OCI-LY7 (cell line): ENCODE data around the gene ROR2. TPM values are rescaled to one million over a fixed set of nuclear protein-coding genes. Genes with fewer than 3 reads are reported as not detected.

Source experiments
- BruUV-seq: library from RNA; stranded (reverse); fragments of 400-500 nt; replicated peaks from 2 replicates; lab custom pipeline; 2021; lab: Mats Ljungman, UMichigan
- CTCF ChIA-PET: fragments of 300-600 bp; sonication (Branson Sonifier 250); formaldehyde crosslinking; loops from one replicate; lab custom pipeline; 2022; ENCODE audit warnings: antibody characterized with exemption; ENCODE audit not compliant: unreplicated experiment; lab: Charles Lee
- POLR2A ChIA-PET: fragments of 300-600 bp; sonication (Branson Sonifier 250); formaldehyde crosslinking; loops from one replicate; lab custom pipeline; 2022; ENCODE audit warnings: antibody characterized with exemption; lab: Charles Lee
- DNase-seq: peaks from one replicate; pipeline ENCODE4 v3.0.0-alpha.2; 2015; ENCODE audit warnings: low spot score
- H2AFZ ChIP-seq: fragments of 200-600 bp; sonication (generic), shearing (Covaris generic); 2 replicates; pipeline ENCODE4 v1.6.1; 2014; ENCODE audit warnings: mild to moderate bottlenecking, antibody characterized with exemption, low read length, moderate library complexity
- H3K27ac ChIP-seq: fragments of 200-600 bp; sonication (generic); 2 replicates; pipeline ENCODE4 v1.5.1; 2014; ENCODE audit warnings: mixed run types, low read depth, mild to moderate bottlenecking, moderate library complexity, low read length, inconsistent platforms; ENCODE audit not compliant: poor library complexity, severe bottlenecking
- H3K36me3 ChIP-seq: fragments of 200-600 bp; sonication (generic); 2 replicates; pipeline ENCODE4 v1.6.1; 2014; ENCODE audit warnings: mild to moderate bottlenecking, antibody characterized with exemption, low read length, moderate library complexity, mixed read lengths; ENCODE audit not compliant: insufficient read depth
- H3K4me1 ChIP-seq: fragments of 200-600 bp; sonication (generic); 2 replicates; pipeline ENCODE4 v1.5.1; 2014; ENCODE audit warnings: mild to moderate bottlenecking, low read length; ENCODE audit not compliant: insufficient read depth, poor library complexity, severe bottlenecking
- H3K4me2 ChIP-seq: fragments of 200-600 bp; sonication (generic); 2 replicates; pipeline ENCODE4 v1.6.1; 2014; ENCODE audit warnings: mild to moderate bottlenecking, low read length
- H3K4me3 ChIP-seq: fragments of 200-600 bp; sonication (generic); 2 replicates; pipeline ENCODE4 v1.5.1; 2014; ENCODE audit warnings: mild to moderate bottlenecking, low read depth, low read length; ENCODE audit not compliant: poor library complexity, severe bottlenecking
- H3K79me2 ChIP-seq: fragments of 200-600 bp; sonication (generic); 2 replicates; pipeline ENCODE4 v1.6.1; 2016; ENCODE audit warnings: low read depth, mild to moderate bottlenecking, low read length, moderate library complexity, mixed read lengths; ENCODE audit not compliant: insufficient read depth
- H3K9me2 ChIP-seq: fragments of 200-600 bp; sonication (generic); 2 replicates; pipeline ENCODE4 v1.6.1; 2016; ENCODE audit warnings: mild to moderate bottlenecking, low read length, mixed read lengths; ENCODE audit not compliant: insufficient read depth
- H3K9me3 ChIP-seq: fragments of 200-600 bp; sonication (generic); 2 replicates; pipeline ENCODE4 v1.6.1; 2014; ENCODE audit warnings: mild to moderate bottlenecking, mixed run types, low read length, mixed read lengths
- H4K20me1 ChIP-seq: fragments of 200-600 bp; sonication (generic); 2 replicates; pipeline ENCODE4 v1.6.1; 2014; ENCODE audit warnings: mild to moderate bottlenecking, antibody characterized with exemption, low read length, moderate library complexity, mixed read lengths; ENCODE audit not compliant: insufficient read depth
- CTCF ChIP-seq: fragments of 200-600 bp; sonication (generic); conservative IDR thresholded peaks from 2 replicates; pipeline ENCODE4 v1.5.1; 2014; ENCODE audit warnings: mild to moderate bottlenecking, antibody characterized with exemption, low read length, moderate library complexity, mixed read lengths
- EZH2phosphoT487 ChIP-seq: fragments of 200-600 bp; sonication (generic); IDR thresholded peaks from 2 replicates; pipeline ENCODE4 v1.6.1; 2018; ENCODE audit warnings: low read depth, borderline replicate concordance, mild to moderate bottlenecking, mixed run types, antibody characterized with exemption, low read length, moderate library complexity, mixed read lengths
- intact Hi-C: fragments of 100-400 bp; cut with micrococcal nuclease; formaldehyde crosslinking; loops from one replicate; pipeline ENCODE4 v1.10.0; 2022; ENCODE audit not compliant: unreplicated experiment
- total RNA-seq, 2 experiments: library from RNA; depleted of rRNA in 1 of 2; stranded (reverse); fragments of >200 nt in 1 of 2; shearing (Covaris generic) in 1 of 2; gene quantifications; 2 replicates each; pipeline ENCODE4 v1.2.3, GENCODE V29; 2014 to 2022

ROR2 gene
- total RNA-seq, 2 experiments from 2014 or later: 0.10 to 0.19 TPM

DNA sequence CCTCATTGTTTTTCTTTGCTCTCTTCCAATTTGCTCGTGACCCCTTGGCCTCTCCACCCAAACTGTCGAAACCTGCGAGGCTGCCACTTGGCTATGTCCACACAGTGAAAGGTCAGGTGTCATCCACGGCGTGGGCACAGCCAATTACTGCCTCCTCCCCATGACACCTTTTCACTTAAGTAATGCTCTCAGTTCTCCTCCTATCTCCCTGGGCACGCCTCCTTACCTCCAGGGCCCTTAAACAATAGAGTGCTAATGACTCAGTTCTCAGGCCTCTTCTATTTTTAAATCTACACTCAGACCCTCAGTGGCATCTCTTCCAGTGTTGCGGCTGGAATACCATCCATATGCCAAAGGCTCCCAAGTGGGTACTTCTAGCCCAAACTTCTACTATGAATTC, 256.8 kb downstream of the ROR2 start:
- intact Hi-C loops: no loop called here
- POLR2A ChIA-PET: no interaction called here
- H4K20me1 ChIP-seq: no peaks in the 10 kb centered on the region
- CTCF ChIA-PET: no interaction called here
- H3K4me2 ChIP-seq: no peak overlapping the region
- no peaks in the 10 kb centered on the region for H3K36me3 ChIP-seq
- no peak overlapping the region for H3K27ac ChIP-seq
- H3K79me2 ChIP-seq: no peaks in the 10 kb centered on the region
- no TSS peak for BruUV-seq
- no peak overlapping the region for H2AFZ ChIP-seq
- DNase-seq: no peak
- no peak overlapping the region for H3K4me3 ChIP-seq
- no peak for TF ChIP-seq CTCF
- TF ChIP-seq EZH2phosphoT487: no peak
- H3K9me3 ChIP-seq: no peaks in the 10 kb centered on the region
- H3K9me2 ChIP-seq: no peaks in the 10 kb centered on the region
- no peaks in the 10 kb centered on the region for H3K4me1 ChIP-seq

DNA sequence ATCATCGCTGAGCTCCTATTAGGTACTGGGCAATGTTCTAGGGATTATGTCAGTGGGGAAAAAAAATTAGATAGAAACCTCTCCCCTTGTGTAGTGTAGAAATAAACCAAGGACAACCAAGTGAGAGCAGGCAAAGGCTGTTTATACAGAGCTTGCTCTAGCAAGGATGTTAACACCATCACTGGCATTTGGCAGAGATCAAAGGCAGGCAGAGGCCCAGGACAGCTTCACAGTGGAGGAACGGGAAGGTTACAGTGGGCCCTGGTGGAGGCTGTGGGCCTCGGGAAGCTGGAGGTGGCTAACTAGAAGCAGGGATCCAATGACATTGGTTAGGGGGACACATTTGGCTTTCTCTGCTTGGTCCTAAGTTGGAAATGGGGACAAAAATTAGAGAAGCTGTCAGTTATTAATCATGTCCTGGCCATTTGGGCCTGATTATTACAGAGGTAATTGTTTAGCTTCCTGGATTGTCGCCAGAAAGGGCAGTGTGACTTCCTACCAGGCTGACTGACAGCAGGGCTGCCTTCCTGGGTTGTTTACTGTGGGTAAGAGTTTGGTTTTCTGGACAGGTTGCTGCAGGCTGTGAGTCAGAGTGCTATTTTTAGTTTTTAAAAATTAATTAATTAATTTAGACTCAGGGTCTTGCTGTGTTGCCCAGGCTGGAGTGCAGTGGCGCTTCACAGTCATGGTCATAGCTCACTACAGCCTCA, 259.3 kb downstream of the ROR2 start:
- no peaks in the 10 kb centered on the region for H3K9me3 ChIP-seq
- intact Hi-C loops: no loop called here
- no peak overlapping the region for H3K4me2 ChIP-seq
- no peak overlapping the region for H2AFZ ChIP-seq
- no peak for DNase-seq
- no peaks in the 10 kb centered on the region for H3K4me1 ChIP-seq
- no peak overlapping the region for H3K27ac ChIP-seq
- H3K9me2 ChIP-seq: no peaks in the 10 kb centered on the region
- CTCF ChIA-PET: no interaction called here
- no peak for TF ChIP-seq CTCF
- TF ChIP-seq EZH2phosphoT487: no peak
- H4K20me1 ChIP-seq: no peaks in the 10 kb centered on the region
- no TSS peak for BruUV-seq
- POLR2A ChIA-PET: interaction anchor here (0.7 kb wide), 1 partner anchor 833 kb away, joined by 6 read pairs; no protein-coding TSS in a partner anchor
- no peaks in the 10 kb centered on the region for H3K36me3 ChIP-seq
- no peaks in the 10 kb centered on the region for H3K79me2 ChIP-seq
- H3K4me3 ChIP-seq: no peak overlapping the region

GRCh38 chr9:91689006-91689405, 261.0 kb downstream of the ROR2 start:
- Histone ChIP-seq H4K20me1 (no peaks in the 10 kb centered on the region), H3K9me2 (no peaks in the 10 kb centered on the region), H3K79me2 (no peaks in the 10 kb centered on the region), H3K4me3 (no peak overlapping the region), H3K36me3 (no peaks in the 10 kb centered on the region), H3K4me1 (no peaks in the 10 kb centered on the region), H3K9me3 (no peaks in the 10 kb centered on the region), H2AFZ (no peak overlapping the region), H3K27ac (no peak overlapping the region), H3K4me2 (no peak overlapping the region)
- intact Hi-C loops: no loop called here
- BruUV-seq: no TSS peak
- TF ChIP-seq EZH2phosphoT487: no peak
- TF ChIP-seq CTCF: no peak
- POLR2A ChIA-PET: no interaction called here
- CTCF ChIA-PET: no interaction called here
- DNase-seq: no peak
